SK-N-MC (cell line): ENCODE results near the gene TSHZ1.
"Not testable (repeated sequence)": the region's sequence is repeated elsewhere in the genome, so short reads cannot be mapped to it uniquely, and the experiment has no call there.

Source experiments
- DNase-seq: peaks from one replicate; pipeline ENCODE4 v3.0.0-alpha.2; 2011; ENCODE audit warnings: low read depth, low spot score
- H3K27ac ChIP-seq: fragments of 200-600 bp; sonication (generic); 2 replicates; pipeline ENCODE4 v1.5.1; 2016; ENCODE audit warnings: mixed run types
- H3K36me3 ChIP-seq: fragments of 200-600 bp; sonication (generic); 2 replicates; pipeline ENCODE4 v1.6.1; 2017; ENCODE audit warnings: antibody characterized with exemption, low read length, mixed read lengths; ENCODE audit not compliant: insufficient read depth
- H3K4me3 ChIP-seq: fragments of 200-600 bp; sonication (generic); 2 replicates; pipeline ENCODE4 v1.5.1; 2016
- H3K9ac ChIP-seq: fragments of 200-600 bp; sonication (generic); 2 replicates; pipeline ENCODE4 v1.8.0; 2017; ENCODE audit warnings: mixed run types, mixed read lengths; ENCODE audit not compliant: insufficient read length
- H3K9me3 ChIP-seq: fragments of 200-600 bp; sonication (generic); 2 replicates; pipeline ENCODE4 v1.6.1; 2017; ENCODE audit warnings: low read depth, mild to moderate bottlenecking, antibody characterized with exemption, low read length, moderate library complexity, mixed read lengths
- EZH2 ChIP-seq: fragments of 200-600 bp; sonication (generic); IDR thresholded peaks from one replicate; pipeline ENCODE4 v1.6.1; 2017; ENCODE audit warnings: antibody characterized with exemption
- FOXP2 ChIP-seq: optimal IDR thresholded peaks from 2 replicates; pipeline ENCODE3; 2011; ENCODE audit warnings: mild to moderate bottlenecking, moderate library complexity; ENCODE audit not compliant: insufficient read depth; ENCODE audit errors: extremely low read length, control extremely low read depth
- POLR2AphosphoS5 ChIP-seq: IDR thresholded peaks from 2 replicates; pipeline ENCODE4 v1.6.1; 2012; ENCODE audit warnings: mild to moderate bottlenecking, low read depth, low read length, borderline replicate concordance

Gene TSHZ1

GRCh38 chr18:75173738-75174137 lies 36.9 kb upstream of the TSHZ1 start:
- Histone ChIP-seq H3K4me3 (no peak overlapping the region), H3K9me3 (no peaks in the 10 kb centered on the region), H3K27ac (no peak overlapping the region), H3K36me3 (no peaks in the 10 kb centered on the region), H3K9ac (no peak overlapping the region)
- TF ChIP-seq POLR2AphosphoS5 (no peak), EZH2 (no peak), FOXP2 (no peak)
- DNase-seq = no peak

DNA sequence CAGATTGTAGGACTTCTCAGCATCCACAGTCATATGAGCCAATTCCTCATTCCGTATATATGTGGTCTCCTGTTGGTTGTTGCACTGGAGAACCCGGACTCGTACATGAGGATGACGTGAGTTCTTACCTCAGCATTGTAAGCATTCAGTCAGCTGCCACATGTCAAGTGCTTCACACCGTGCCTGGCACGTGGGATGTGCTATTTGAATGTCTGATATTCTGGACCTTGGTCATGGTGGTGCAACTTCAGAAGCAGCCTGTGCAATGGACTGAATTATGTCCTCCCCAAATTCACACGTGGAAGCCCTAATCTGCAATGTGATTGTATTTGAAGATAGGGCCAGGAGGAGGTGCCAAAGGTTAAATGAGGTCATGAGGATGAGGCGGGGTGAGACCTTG lies 33.7 kb upstream of the TSHZ1 start:
- H3K9ac ChIP-seq = no peak overlapping the region
- H3K9me3 ChIP-seq = no peaks in the 10 kb centered on the region
- no peak overlapping the region for H3K27ac ChIP-seq
- TF ChIP-seq FOXP2 (no peak), EZH2 (no peak), POLR2AphosphoS5 (no peak)
- no peak overlapping the region for H3K4me3 ChIP-seq
- no peak for DNase-seq
- no peaks in the 10 kb centered on the region for H3K36me3 ChIP-seq

- Histone ChIP-seq H3K36me3 (no peaks in the 10 kb centered on the region), H3K9me3 (no peaks in the 10 kb centered on the region), H3K4me3 (no peak overlapping the region), H3K27ac (no peak overlapping the region), H3K9ac (no peak overlapping the region)
- TF ChIP-seq EZH2 = no peak
- no peak for TF ChIP-seq POLR2AphosphoS5
- TF ChIP-seq FOXP2 = no peak
- DNase-seq = no peak
These were observed 32.2 kb upstream of the TSHZ1 start for GRCh38 chr18:75178376-75178775.

GRCh38 chr18:75179819-75180600 lies 30.6 kb upstream of the TSHZ1 start:
- DNase-seq = no peak
- Histone ChIP-seq H3K9ac (no peak overlapping the region), H3K27ac (no peak overlapping the region), H3K4me3 (no peak overlapping the region), H3K9me3 (no peaks in the 10 kb centered on the region), H3K36me3 (no peaks in the 10 kb centered on the region)
- TF ChIP-seq POLR2AphosphoS5 (no peak), EZH2 (no peak), FOXP2 (no peak)

DNA sequence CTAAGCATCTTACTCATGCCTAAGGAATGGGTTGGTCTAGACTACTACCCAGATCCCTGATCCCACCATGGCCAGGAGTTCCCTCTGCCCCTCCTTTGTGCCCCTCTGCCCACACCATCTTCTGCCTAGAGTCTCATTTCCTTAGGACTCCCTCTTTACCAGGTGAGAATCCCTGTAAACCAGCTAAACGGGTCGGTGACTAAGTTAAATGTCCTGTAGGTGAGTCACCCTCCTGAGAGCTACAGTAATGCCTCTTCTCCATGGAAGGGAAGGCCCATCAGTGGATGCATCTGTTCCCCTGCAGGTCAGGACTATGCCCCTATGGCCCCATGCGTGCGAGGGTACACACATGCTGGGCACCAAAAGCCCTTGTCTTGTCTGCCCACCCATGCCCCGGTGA lies 27.1 kb upstream of the TSHZ1 start:
- H3K9ac ChIP-seq = no peak overlapping the region
- no peak overlapping the region for H3K27ac ChIP-seq
- H3K36me3 ChIP-seq = no peaks in the 10 kb centered on the region
- no peaks in the 10 kb centered on the region for H3K9me3 ChIP-seq
- TF ChIP-seq EZH2 (no peak), POLR2AphosphoS5 (no peak), FOXP2 (no peak)
- H3K4me3 ChIP-seq = no peak overlapping the region
- DNase-seq = no peak

- no peak for DNase-seq
- Histone ChIP-seq H3K27ac (no peak overlapping the region), H3K36me3 (no peaks in the 10 kb centered on the region), H3K9ac (no peak overlapping the region), H3K4me3 (no peak overlapping the region), H3K9me3 (no peaks in the 10 kb centered on the region)
- TF ChIP-seq FOXP2 = no peak
- no peak for TF ChIP-seq EZH2
- TF ChIP-seq POLR2AphosphoS5 = no peak
These were observed 26.6 kb upstream of the TSHZ1 start for GRCh38 chr18:75183973-75184493.

DNA sequence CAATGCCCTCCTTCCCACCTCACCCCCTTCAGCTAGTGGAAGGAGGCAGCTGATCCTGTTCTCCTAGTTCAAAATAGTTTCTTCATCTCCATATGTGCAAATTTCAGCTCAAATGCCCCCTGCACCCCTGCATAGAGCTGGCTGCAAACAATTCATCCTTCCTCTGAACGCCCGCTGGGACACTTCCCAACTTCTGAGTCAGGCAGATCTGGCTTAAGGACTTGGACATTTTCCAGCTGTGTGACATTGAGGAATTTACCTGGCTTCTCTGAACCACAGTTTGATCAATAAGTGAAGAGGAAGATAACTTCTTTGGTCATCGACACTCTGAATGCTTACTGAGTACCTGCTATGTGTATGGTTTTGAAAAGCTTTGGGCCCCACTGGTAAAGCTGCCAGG lies 25.1 kb upstream of the TSHZ1 start:
- H3K4me3 ChIP-seq = no peak overlapping the region
- no peaks in the 10 kb centered on the region for H3K36me3 ChIP-seq
- no peaks in the 10 kb centered on the region for H3K9me3 ChIP-seq
- DNase-seq = no peak
- no peak for TF ChIP-seq FOXP2
- no peak for TF ChIP-seq POLR2AphosphoS5
- no peak overlapping the region for H3K27ac ChIP-seq
- no peak overlapping the region for H3K9ac ChIP-seq

DNA sequence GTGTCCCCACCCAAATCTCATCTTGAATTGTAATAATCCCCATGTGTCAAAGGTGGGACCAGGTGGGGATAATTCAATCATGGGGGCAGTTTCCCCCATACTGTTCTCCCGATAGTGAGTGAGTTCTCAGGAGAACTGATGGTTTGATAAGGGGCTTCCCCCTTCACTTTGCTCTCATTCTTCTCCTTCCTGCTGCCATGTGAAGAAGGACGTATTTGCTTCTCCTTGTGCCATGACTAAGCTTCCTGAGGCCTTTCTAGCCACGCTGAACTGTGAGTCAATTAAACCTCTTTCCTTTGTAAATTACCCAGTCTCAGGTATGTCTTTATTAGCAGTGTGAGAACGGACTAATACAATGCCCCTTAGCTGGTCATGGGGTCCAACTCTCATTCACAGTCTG lies 22.9 kb upstream of the TSHZ1 start:
- not testable (repeated sequence) for H3K9me3 ChIP-seq, DNase-seq, H3K36me3 ChIP-seq, H3K9ac ChIP-seq, H3K4me3 ChIP-seq, H3K27ac ChIP-seq

DNA sequence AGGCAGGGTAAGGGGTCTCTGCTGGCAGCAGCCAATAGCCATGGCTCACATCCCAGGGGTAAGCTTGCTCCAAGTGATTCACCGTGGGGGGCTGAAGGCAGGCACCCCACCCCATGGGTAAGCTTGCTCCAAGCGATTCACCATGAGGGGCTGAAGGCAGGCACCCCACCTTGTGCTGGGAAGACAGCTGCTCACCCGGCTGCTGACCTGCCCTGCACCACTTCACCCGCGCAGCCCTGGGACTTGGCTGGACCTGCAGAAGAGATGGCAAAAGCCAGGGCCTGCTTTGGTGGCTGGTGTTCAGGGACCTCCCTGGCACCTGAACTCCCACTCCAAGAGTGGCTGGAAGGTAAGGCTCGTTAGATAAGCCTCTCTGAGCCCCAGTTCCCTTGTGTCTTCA lies 20.9 kb upstream of the TSHZ1 start:
- H3K9me3 ChIP-seq = no peaks in the 10 kb centered on the region
- H3K27ac ChIP-seq = no peak overlapping the region
- H3K4me3 ChIP-seq = no peak overlapping the region
- no peak overlapping the region for H3K9ac ChIP-seq
- H3K36me3 ChIP-seq = no peaks in the 10 kb centered on the region
- TF ChIP-seq FOXP2 (no peak), EZH2 (no peak), POLR2AphosphoS5 (no peak)
- DNase-seq = no peak
